HK-2 (cell line): ENCODE measurements around the gene GZMH.
"Not testable (repeated sequence)": the region's sequence is repeated elsewhere in the genome, so short reads cannot be mapped to it uniquely, and the experiment has no call there.

Source experiments
- DNase-seq: peaks from one replicate; pipeline ENCODE4 v3.0.0-alpha.2; 2018; ENCODE audit not compliant: unreplicated experiment

Gene GZMH, protein sequence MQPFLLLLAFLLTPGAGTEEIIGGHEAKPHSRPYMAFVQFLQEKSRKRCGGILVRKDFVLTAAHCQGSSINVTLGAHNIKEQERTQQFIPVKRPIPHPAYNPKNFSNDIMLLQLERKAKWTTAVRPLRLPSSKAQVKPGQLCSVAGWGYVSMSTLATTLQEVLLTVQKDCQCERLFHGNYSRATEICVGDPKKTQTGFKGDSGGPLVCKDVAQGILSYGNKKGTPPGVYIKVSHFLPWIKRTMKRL

DNA sequence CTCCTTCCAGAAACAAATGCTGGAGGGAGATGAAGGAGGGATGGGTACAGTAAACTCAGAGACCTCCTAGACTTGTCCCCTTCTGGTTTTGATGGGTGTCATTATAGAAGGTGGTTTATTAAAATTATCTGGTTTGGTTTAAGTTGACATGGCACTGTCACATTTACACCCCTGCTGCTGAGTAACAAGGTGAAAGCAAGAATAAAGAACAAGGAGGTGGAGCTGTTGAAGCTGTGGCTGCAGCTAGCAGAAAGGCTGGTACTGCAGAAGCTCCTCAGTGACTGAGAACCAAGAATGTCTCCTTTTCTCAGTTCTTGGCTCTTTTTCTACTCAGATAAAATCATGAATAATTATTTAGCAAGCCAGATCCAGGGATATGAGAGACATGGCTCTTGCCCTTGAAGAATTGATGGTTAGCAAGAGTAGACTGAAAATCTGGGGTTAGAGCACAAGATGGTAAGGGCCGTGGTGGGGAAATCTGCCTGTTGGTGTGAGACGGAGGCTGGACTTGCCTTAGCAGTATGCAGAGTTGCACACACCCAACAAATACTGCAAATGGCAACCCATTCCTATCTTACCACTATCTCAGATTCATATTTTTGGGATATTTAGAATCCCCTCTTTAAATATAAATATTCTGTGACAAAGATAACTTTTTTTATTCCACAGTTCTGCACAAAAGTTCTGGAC is at the start of gene GZMH:
GZMH (minus strand) TSS at position 31 of the 690 bp plus-strand sequence. CDS start 72 bp downstream, outside the sequence.
- no peak for DNase-seq

DNA sequence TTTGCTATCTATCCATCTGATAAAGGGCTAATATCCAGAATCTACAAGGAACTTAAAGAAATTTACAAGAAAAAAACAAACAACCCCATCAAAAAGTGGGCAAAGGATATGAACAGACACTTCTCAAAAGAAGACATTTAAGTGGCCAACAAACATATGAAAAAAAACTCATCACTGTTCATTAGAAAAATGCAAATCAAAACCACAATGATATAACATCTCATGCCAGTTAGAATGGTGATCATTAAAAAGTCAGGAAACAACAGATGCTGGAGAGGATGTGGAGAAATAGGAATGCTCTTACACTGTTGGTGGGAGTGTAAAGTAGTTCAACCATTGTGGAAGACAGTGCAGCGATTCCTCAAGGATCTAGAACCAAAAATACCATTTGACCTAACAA is 38.9 kb upstream of the GZMH start:
- not testable (repeated sequence) for DNase-seq

DNA sequence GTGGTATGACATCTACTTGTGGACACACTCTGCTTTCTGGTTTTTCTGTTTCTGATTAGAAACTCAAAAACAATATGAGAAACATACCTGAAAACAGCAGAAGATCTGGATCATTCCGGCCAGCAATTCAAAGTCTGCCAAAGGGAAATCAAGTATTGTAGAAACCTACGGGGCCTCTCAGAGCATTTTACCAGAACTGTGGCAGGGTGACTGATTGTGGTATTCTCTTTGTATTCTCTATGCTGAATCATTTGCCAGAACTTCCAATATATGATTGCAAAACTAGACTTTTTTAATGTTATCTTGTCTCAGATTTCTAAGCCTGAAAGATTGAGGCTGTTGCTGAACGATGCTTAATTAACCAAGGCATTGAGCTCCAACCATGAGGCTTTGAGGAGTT is 30.4 kb upstream of the GZMH start:
- DNase-seq: no peak

DNA sequence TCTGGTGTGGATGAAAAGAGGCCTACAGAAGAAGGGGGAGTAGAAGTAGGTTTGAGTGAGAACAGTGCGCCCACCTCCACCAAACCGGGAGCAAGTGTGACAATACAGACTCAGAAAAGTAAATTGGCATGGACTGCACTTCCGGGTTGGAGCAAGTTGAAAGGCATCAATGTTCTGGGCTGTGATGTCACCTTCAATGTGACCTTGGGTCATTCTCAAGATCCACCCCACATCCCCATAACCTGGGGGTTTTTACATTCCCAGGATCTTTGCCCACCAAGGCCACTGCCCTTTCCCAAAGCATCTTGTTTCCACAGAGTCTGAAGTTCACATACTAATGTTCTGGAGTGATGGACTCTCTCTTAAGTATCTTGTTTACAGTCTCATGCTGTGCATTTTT is 29.8 kb upstream of the GZMH start:
- no peak for DNase-seq

DNA sequence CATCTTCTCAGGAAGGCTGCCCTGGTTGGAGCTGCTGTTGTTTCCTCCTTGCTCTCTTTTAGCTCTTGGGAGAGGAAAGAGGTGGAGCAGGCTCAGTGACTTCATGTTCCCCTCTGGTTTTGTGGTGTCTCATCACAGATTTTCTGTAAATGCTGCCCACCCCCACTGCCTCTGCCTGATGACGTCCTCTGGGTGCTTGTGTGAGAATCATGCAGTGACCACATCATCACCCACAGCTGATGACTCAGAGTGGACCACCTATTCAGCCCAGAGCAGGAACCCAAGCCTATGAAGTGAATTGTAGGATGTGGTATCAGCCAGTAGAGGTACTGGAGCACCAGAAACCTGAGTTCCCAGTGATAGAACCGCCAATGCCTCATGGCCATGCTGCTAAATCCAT is 24.7 kb upstream of the GZMH start, which contains the start of gene GZMB:
GZMB (minus strand) TSS at position 33 of the 400 bp plus-strand sequence; CDS start at position 3, 30 bp downstream.
- no peak for DNase-seq

DNA sequence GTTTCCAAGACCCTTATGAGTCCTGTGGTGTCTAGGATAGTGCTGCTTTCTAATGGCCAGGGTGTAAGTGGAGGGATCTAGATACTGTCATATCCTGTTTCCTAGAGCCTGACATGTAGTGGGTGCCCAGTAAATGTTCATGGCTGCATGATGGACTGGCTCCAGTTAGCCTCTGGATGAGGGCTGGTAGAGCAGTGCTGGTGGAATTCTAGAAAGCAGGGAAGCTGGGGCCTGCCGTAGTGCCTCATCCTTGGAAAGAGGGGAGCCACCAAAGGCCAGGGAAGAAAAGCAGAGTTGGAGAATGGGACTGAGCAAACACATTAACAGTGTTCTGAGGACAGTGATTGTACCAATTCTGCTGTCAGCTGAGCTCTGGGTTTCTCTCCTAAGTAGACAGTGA is 23.9 kb upstream of the GZMH start:
- no peak for DNase-seq

DNA sequence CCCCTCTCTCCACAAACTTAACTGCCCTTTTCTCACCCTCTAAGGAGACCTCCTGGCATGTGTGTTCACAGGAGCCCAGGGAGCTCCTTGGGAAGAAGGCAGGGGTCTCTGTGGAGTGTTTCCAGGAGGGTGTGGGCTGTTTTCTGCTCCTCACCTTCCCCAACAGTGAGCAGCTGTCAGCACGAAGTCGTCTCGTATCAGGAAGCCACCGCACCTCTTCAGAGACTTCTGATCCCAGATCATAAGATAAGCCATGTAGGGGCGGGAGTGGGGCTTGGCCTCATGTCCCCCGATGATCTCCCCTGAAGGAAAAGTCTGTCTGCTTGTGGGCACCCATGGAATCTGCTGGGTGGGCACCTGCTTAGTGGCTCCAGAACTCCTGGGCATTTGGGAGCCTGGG is 23.3 kb upstream of the GZMH start:
- DNase-seq: no peak

DNA sequence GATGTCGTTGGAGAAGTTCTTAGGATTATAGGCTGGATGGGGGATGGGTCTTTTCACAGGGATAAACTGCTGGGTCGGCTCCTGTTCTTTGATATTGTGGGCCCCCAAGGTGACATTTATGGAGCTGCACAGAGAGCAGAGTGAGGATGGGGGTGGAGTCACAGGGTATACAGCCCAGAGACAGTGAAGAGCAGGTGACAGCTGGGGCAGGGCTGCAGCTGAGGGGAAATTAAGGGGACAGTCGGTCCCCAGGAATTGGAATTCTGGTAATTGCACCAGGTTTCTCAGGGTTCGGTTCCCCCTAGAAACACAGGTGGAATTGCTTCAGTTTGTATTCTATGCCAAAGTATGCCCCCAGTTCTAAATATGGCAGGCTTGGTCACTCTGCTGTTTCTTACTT is 22.9 kb upstream of the GZMH start:
- no peak for DNase-seq

DNA sequence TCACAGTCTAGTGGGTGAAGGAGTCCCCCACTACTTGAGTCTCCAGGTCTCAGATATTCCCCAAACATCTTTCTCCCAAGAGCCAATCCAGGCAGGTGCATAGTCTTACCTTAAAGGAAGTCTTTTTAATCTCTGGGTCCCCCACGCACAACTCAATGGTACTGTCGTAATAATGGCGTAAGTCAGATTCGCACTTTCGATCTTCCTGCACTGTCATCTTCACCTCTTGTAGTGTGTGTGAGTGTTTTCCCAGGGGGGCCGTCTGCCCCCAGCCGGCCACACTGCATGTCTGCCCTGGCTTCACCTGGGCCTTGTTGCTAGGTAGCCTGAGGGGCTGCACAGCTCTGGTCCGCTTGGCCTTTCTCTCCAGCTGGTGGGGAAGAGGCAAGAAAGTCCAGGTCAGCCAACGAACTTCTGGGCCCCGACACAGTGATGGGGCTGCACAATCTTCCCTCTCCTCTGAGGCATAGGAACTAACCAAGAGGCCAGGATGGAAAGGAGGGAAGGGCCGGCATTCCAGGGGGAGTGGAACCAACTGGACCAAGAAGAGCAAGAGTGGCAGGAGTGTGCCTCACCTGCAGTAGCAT is 22.4 kb upstream of the GZMH start:
- no peak for DNase-seq

DNA sequence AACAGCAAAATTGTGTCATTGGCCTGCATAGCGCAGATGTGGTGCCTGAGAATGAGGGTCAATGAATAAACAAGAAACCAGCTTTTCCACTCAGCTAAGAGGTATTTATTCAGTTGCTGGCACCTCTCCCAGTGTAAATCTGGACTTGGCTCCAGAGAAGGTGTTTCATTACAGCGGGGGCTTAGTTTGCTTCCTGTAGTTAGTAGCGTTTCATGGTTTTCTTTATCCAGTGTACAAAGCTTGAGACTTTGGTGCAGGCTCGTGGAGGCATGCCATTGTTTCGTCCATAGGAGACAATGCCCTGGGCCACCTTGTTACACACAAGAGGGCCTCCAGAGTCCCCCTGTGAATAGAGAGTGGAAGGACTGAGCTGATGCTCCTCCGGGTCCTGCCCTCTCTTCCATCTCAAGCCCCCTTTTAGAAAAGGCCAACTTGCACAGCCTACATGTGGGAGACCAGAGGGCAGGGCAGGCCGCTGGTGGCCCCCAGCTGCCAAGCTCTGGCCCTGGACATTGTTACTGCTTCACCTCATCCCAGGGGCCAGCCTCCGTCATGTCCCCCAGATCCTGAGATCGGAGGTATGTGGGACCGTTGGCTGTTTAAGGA is 21.5 kb upstream of the GZMH start:
- no peak for DNase-seq

DNA sequence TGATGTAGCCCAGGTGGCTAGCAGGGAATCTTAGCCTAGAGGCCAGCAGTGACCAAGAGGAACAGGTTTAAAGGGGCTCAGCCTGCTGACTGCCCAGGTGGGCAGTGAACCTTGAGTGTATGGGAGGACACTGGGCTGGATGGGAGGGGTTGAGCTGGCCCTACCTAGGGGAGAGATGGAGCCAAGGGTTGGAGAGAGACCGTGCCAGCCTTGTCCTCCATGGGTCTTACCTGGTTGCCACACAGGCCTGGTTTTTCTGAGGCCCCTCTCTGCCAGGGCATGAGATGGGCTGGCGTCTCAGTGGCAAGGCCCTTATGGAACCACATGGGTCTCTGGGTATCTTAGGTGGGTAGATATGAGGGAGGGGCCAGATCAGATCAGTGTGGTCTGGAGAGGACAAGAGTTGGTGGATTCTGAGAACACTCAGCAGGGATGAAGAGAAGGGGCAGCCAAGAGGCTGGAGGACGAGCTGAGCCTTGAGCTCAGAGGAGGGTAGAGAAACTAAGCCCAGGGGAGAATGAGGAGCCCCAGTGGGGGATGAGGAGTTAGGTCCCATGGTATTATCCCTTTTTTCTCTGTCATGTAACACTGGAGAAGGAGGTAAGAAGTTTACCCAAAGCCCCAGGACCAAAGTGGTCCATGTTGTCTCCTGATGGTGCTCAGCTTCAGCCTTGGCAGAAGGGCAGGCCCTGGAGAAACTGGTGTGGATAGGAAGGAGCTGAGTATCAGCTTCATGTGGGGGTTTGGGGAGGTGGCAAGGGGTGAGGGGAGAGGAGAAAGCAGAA is 20.8 kb upstream of the GZMH start:
- DNase-seq: no peak

DNA sequence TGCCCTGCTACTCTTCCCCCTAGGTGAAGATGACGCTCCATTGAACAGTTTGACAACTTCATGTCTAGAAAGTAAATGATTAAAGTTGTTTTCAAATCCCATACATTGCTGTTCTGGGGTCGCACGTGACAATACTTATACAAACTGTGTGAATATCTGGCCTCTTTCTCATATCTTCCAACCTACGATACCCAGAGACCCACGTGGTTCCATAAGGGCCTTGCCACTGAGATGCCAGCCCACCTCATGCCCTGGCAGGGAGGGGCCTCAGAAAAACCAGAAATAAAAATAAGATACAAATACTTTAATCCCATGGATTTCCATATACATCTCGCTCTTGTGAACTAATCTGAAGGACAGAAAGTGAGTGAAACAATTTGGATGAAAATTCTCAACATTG is 20.0 kb upstream of the GZMH start:
- no peak for DNase-seq

DNA sequence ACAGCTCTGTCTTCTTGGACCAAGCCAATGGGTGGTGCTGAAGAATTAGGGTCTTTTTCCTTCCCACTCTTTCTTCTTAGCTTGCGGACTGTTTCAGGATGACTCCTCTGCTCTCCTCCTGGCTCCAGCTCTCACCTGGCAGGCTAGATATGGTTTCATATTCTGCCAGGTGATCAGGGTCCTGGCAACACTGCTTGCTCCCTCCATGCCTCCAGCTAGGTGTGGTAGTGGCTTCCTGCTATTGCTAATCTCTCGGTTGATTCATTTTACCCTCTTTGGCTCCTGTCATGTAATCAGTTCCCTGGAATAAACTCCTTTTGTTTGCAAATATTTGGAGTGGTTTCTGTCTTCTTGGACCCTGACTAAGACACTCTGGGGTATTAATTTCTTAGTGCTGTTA is 4.3 kb upstream of the GZMH start:
- DNase-seq: no peak

DNA sequence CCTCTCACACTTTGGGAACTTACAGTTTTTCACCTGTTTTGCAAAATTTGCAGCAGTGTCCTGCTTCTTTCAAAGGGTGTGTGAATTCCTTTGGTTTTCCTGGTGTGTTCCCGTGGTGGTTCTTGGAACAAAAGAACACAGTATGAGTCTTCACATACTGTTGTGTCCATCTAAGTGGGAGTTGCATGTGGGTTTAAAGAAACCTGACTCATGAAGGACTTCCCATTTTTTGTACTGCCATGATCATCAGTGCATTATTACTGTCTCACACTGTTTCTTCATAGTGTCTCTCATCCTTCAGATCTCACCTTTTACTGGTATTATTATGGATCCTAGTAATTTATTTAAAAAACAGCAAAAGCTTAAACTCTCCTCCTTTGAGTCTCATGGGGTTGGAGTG is 3.8 kb upstream of the GZMH start:
- no peak for DNase-seq

DNA sequence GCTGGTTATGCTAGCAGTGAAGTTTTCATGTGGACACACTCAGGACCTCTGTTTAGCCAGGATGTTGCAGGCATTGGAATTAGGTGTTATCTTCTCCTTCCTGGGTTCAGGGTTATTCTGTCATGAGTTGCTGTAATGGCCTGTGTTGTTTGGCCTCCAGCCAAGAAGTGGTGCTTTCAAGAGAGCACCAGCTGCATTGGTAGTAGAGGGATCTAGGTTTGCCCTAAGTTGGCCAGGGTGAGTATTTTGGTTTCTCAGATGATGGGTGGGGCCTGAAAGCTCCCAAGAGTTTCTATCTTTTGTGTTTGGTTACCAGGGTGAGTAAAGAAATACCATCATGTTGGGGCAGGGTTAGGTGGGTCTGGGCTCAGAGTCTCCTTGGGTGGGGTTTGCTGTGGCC is 2.7 kb upstream of the GZMH start:
- no peak for DNase-seq

DNA sequence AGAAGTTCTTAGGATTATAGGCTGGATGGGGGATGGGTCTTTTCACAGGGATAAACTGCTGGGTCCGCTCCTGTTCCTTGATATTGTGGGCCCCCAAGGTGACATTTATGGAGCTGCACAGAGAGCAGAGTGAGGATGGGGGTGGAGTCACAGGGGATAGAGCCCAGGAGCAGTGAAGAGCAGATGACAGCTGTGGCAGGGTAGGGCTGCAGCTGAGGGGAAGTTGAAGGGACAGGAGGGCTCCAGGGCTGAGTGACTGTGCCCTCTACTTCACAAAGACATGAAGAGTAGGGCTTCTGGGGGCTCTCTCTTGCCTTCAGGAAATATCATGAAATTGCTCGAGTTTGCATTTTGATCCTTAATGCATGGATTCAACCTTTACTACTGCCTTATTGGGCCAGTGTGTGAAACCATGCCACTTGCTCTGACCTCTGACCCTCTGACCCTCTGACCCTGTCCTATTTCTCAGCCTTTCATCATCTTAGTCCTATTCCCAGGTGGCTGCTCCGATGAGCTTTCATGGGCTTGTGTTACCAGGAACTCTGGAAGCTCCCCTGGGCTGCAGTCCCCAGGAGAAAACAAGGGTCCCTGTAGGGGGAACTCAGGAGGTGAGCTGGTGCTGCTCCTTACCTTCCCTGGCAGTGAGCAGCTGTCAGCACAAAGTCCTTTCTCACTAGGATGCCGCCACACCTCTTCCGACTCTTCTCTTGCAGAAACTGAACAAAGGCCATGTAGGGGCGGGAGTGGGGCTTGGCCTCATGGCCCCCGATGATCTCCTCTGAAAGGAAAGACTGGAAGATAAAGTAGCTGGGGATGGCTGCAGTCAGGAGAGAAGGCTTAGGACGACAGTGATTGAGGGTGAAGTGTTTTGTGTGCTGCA is 1.6 kb downstream of the GZMH start:
- no peak for DNase-seq

DNA sequence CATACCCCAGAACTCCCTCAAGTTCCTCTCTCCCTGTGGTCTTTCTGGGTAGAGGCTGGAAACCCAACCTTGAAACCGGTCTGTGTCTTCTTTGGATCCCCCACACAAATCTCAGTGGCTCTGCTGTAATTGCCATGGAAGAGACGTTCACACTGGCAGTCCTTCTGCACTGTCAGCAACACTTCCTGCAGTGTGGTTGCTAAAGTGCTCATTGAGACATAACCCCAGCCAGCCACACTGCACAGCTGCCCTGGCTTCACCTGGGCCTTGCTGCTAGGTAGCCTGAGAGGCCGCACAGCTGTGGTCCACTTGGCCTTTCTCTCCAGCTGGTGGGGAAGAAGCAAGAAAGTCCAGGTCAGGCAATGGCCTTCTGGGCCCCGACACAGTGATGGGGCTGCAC is 2.4 kb downstream of the GZMH start:
- no peak for DNase-seq

DNA sequence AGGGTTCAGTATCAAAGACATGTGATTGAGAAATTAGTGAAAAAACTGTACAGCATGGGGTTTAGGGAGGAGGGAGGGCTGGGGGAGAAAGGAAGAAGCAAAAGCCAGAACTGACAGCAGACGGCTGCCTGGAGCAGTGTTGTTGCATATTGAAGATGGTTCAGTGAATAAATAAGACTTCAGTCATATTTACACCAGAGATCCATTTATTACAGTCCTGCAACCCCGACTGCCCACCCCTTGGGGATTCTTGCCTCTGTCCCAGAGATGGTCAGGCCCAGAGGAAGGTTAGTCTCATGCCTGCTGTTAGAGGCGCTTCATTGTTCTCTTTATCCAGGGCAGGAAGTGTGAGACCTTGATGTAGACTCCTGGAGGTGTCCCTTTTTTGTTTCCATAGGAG is 3.2 kb downstream of the GZMH start:
- DNase-seq: no peak

DNA sequence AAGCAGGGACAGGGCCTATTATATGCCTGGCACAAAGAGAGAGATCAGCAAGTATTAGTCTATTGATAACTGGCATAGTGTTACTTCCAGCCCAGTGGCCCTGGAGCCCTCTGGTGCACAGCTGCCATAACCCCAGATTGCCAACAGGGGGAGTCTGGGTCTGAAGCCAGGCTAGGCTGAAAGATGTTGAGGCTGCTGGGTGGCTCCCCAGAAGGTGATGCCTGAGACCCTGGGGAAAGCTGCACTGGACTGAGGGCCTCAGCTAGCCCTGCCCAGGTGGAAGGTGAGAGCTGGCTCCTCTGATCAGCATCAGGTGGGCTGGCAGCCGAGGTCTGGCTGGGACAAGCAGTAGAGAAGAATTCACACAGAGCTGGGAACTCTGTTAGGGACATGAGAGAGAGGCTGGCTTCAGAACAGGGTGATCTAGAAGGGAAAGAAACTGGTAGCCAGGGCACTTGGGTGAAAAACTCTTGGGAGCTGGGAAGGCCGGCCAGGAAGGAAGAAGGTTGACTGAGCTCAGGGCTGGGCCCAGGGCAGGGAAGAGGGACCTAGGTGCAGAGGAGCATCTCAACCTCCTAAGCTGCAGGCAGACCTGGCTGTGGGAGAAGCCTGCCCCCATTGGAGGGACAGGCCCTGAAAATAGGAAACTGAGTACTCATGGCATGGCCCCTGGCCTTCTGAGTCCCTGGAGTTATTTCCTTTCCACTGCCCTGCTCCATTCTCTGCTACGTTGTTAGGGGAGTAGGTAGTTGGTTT is 3.9 kb downstream of the GZMH start:
- DNase-seq: peak; percentile 31

DNA sequence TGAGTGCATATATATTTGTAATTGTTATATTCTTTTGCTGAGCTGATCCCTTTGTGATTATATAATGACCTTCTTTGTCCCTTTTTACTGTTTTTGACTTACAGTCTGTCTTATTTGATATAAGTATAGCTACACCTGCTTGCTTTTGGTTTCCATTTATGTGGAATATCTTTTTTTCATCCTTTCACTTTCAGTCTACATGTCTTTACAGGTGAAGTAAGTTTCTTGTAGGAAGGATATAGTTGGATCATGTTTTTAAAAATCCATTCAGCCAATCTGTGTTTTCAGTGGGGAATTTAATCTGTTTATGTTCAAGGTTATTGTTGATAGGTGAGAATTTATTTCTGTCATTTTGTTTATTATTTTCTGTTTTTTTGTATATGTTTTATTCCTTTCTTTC is 12.1 kb downstream of the GZMH start:
- DNase-seq: no peak
